ENCODE measurements around the gene KCNJ15. TPM values are rescaled to one million over a fixed set of nuclear protein-coding genes. Genes with fewer than 3 reads are reported as not detected.

The KCNJ15 gene
- polyA plus RNA-seq, 6 donors from 2014 or later: 0.16 TPM; not detected in 5

- H3K27ac Mint-ChIP-seq: no peak overlapping the region
- ATAC-seq (ENCODE audit: low read depth in 2 of 2) (no peak), DNase-seq (no peak)
- H3K4me3 Mint-ChIP-seq: no peak overlapping the region
- no peaks in the 10 kb centered on the region for H3K9me3 Mint-ChIP-seq
- no peaks in the 10 kb centered on the region for H3K36me3 Mint-ChIP-seq
- H3K4me1 Mint-ChIP-seq: peaks cover 0 to 7% (median 0%) of the 10 kb centered on the region in 3 donors
- no peaks in the 10 kb centered on the region for H3K27me3 Mint-ChIP-seq
Measured at GRCh38 chr21:38319781-38320180, 63.0 kb downstream of the KCNJ15 start.

GRCh38 chr21:38321568-38321967, 64.8 kb downstream of the KCNJ15 start:
- Mint-ChIP-seq H3K9me3 (no peaks in the 10 kb centered on the region), H3K27ac (no peak overlapping the region), H3K36me3 (no peaks in the 10 kb centered on the region), H3K4me1 (peaks cover 0 to 7% (median 0%) of the 10 kb centered on the region in 3 donors), H3K4me3 (no peak overlapping the region), H3K27me3 (no peaks in the 10 kb centered on the region)
- ATAC-seq (ENCODE audit: low read depth in 2 of 2) (no peak), DNase-seq (no peak)

GRCh38 chr21:38322311-38322950, 65.6 kb downstream of the KCNJ15 start:
- Mint-ChIP-seq H3K27me3 (no peaks in the 10 kb centered on the region), H3K36me3 (no peaks in the 10 kb centered on the region), H3K4me1 (peaks cover 0 to 7% (median 0%) of the 10 kb centered on the region in 3 donors), H3K27ac (no peak overlapping the region), H3K4me3 (no peak overlapping the region), H3K9me3 (no peaks in the 10 kb centered on the region)
- DNase-seq (no peak), ATAC-seq (ENCODE audit: low read depth in 2 of 2) (no peak)

GRCh38 chr21:38323721-38324531, 67.1 kb downstream of the KCNJ15 start:
- H3K27me3 Mint-ChIP-seq: no peaks in the 10 kb centered on the region
- no peak for DNase-seq
- ATAC-seq (ENCODE audit: low read depth in 2 of 2): no peak
- no peak overlapping the region for H3K27ac Mint-ChIP-seq
- no peaks in the 10 kb centered on the region for H3K36me3 Mint-ChIP-seq
- H3K4me3 Mint-ChIP-seq: peak overlapping the region in 1 of 8 donors; percentile 1
- peaks cover 0 to 7% (median 0%) of the 10 kb centered on the region in 3 donors for H3K4me1 Mint-ChIP-seq
- no peaks in the 10 kb centered on the region for H3K9me3 Mint-ChIP-seq

GRCh38 chr21:38325216-38325615, 68.4 kb downstream of the KCNJ15 start:
- Mint-ChIP-seq H3K4me1 (peaks cover 0 to 7% (median 0%) of the 10 kb centered on the region in 3 donors), H3K36me3 (no peaks in the 10 kb centered on the region), H3K27ac (no peak overlapping the region), H3K9me3 (no peaks in the 10 kb centered on the region), H3K4me3 (no peak overlapping the region), H3K27me3 (no peaks in the 10 kb centered on the region)
- DNase-seq (no peak), ATAC-seq (ENCODE audit: low read depth in 2 of 2) (no peak)

- Mint-ChIP-seq H3K9me3 (no peaks in the 10 kb centered on the region), H3K27ac (no peak overlapping the region), H3K4me1 (peaks cover 0 to 7% (median 0%) of the 10 kb centered on the region in 3 donors), H3K4me3 (no peak overlapping the region), H3K27me3 (no peaks in the 10 kb centered on the region), H3K36me3 (no peaks in the 10 kb centered on the region)
- DNase-seq (no peak), ATAC-seq (ENCODE audit: low read depth in 2 of 2) (no peak)
Measured at GRCh38 chr21:38325731-38326420, 69.1 kb downstream of the KCNJ15 start.

- ATAC-seq (ENCODE audit: low read depth in 2 of 2): no peak
- H3K27me3 Mint-ChIP-seq: no peaks in the 10 kb centered on the region
- no peak overlapping the region for H3K4me3 Mint-ChIP-seq
- H3K36me3 Mint-ChIP-seq: no peaks in the 10 kb centered on the region
- DNase-seq: no peak
- no peak overlapping the region for H3K27ac Mint-ChIP-seq
- H3K9me3 Mint-ChIP-seq: no peaks in the 10 kb centered on the region
- peaks cover 0 to 7% (median 0%) of the 10 kb centered on the region in 3 donors for H3K4me1 Mint-ChIP-seq
Measured at GRCh38 chr21:38326429-38326828, 69.6 kb downstream of the KCNJ15 start.

- Mint-ChIP-seq H3K9me3 (no peaks in the 10 kb centered on the region), H3K36me3 (no peaks in the 10 kb centered on the region), H3K4me3 (no peak overlapping the region), H3K4me1 (peaks cover 0 to 7% (median 0%) of the 10 kb centered on the region in 3 donors), H3K27me3 (no peaks in the 10 kb centered on the region), H3K27ac (no peak overlapping the region)
- no peak for ATAC-seq (ENCODE audit: low read depth in 2 of 2)
- DNase-seq: no peak
Measured at GRCh38 chr21:38326899-38327298, 70.1 kb downstream of the KCNJ15 start.

GRCh38 chr21:38327984-38328383, 71.2 kb downstream of the KCNJ15 start:
- ATAC-seq (ENCODE audit: low read depth in 2 of 2): no peak
- Mint-ChIP-seq H3K27ac (no peak overlapping the region), H3K9me3 (no peaks in the 10 kb centered on the region), H3K4me1 (peaks cover 0 to 7% (median 0%) of the 10 kb centered on the region in 3 donors), H3K4me3 (no peak overlapping the region), H3K27me3 (no peaks in the 10 kb centered on the region), H3K36me3 (no peaks in the 10 kb centered on the region)
- DNase-seq: no peak

GRCh38 chr21:38329162-38329561, 72.4 kb downstream of the KCNJ15 start:
- Mint-ChIP-seq H3K36me3 (no peaks in the 10 kb centered on the region), H3K27ac (no peak overlapping the region), H3K4me3 (no peak overlapping the region), H3K9me3 (no peaks in the 10 kb centered on the region), H3K27me3 (no peaks in the 10 kb centered on the region), H3K4me1 (peaks cover 0 to 2% (median 0%) of the 10 kb centered on the region in 3 donors)
- no peak for ATAC-seq (ENCODE audit: low read depth in 2 of 2)
- DNase-seq: no peak

- Mint-ChIP-seq H3K27me3 (no peaks in the 10 kb centered on the region), H3K36me3 (no peaks in the 10 kb centered on the region), H3K4me3 (no peak overlapping the region), H3K4me1 (no peaks in the 10 kb centered on the region), H3K27ac (no peak overlapping the region), H3K9me3 (no peaks in the 10 kb centered on the region)
- DNase-seq (no peak), ATAC-seq (ENCODE audit: low read depth in 2 of 2) (no peak)
Measured at GRCh38 chr21:38330666-38331065, 73.9 kb downstream of the KCNJ15 start.

- no peak overlapping the region for H3K27ac Mint-ChIP-seq
- DNase-seq: no peak
- no peaks in the 10 kb centered on the region for H3K4me1 Mint-ChIP-seq
- no peaks in the 10 kb centered on the region for H3K36me3 Mint-ChIP-seq
- ATAC-seq (ENCODE audit: low read depth in 2 of 2): no peak
- H3K9me3 Mint-ChIP-seq: no peaks in the 10 kb centered on the region
- H3K27me3 Mint-ChIP-seq: no peaks in the 10 kb centered on the region
- no peak overlapping the region for H3K4me3 Mint-ChIP-seq
Measured at GRCh38 chr21:38333301-38334272, 76.8 kb downstream of the KCNJ15 start.

- ATAC-seq (ENCODE audit: low read depth in 2 of 2) (no peak), DNase-seq (no peak)
- Mint-ChIP-seq H3K4me1 (no peaks in the 10 kb centered on the region), H3K36me3 (no peaks in the 10 kb centered on the region), H3K4me3 (no peak overlapping the region), H3K9me3 (no peaks in the 10 kb centered on the region), H3K27ac (no peak overlapping the region), H3K27me3 (no peaks in the 10 kb centered on the region)
Measured at GRCh38 chr21:38334866-38335265, 78.1 kb downstream of the KCNJ15 start.
